ENCODE results near the gene C17orf50.

GRCh38 chr17:35716173-35716572 lies 44.5 kb upstream of the C17orf50 start:
- TF ChIP-seq POLR2A (IDR thresholded peaks at IDR 0.05) (no peak), EP300 (IDR thresholded peaks at IDR 0.05; ENCODE audit: low read depth) (no peak)
- TF ChIP-seq, protein P1, sequence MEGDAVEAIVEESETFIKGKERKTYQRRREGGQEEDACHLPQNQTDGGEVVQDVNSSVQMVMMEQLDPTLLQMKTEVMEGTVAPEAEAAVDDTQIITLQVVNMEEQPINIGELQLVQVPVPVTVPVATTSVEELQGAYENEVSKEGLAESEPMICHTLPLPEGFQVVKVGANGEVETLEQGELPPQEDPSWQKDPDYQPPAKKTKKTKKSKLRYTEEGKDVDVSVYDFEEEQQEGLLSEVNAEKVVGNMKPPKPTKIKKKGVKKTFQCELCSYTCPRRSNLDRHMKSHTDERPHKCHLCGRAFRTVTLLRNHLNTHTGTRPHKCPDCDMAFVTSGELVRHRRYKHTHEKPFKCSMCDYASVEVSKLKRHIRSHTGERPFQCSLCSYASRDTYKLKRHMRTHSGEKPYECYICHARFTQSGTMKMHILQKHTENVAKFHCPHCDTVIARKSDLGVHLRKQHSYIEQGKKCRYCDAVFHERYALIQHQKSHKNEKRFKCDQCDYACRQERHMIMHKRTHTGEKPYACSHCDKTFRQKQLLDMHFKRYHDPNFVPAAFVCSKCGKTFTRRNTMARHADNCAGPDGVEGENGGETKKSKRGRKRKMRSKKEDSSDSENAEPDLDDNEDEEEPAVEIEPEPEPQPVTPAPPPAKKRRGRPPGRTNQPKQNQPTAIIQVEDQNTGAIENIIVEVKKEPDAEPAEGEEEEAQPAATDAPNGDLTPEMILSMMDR (IDR thresholded peaks at IDR 0.05) = no peak
